ENCODE measurements around the gene COX4I1. TPM values are rescaled to one million over a fixed set of nuclear protein-coding genes. Genes with fewer than 3 reads are reported as not detected.
"Not testable (repeated sequence)": the region's sequence is repeated elsewhere in the genome, so short reads cannot be mapped to it uniquely, and the experiment has no call there.

Gene COX4I1
- polyA plus RNA-seq, 1 donor: 427 TPM

DNA sequence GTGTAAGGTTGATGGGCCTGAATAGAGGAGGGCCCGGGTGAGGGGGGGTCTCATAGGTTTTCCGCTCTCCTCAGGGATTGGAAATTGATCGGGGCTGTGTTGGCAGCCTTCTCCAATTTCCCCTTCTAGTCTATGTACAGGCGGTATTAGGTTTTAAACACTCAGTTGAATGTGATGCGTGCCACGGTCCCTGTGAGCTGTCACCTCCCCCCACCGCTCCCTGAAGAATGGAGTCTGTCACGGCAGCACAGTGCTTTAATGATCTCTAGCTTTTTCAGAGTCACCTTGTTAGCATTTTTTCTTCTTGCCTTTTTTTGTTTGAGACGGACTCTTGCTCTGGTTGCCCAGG lies 800 bp downstream of the COX4I1 start:
- DNase-seq (ENCODE audit: low read depth): no peak

DNA sequence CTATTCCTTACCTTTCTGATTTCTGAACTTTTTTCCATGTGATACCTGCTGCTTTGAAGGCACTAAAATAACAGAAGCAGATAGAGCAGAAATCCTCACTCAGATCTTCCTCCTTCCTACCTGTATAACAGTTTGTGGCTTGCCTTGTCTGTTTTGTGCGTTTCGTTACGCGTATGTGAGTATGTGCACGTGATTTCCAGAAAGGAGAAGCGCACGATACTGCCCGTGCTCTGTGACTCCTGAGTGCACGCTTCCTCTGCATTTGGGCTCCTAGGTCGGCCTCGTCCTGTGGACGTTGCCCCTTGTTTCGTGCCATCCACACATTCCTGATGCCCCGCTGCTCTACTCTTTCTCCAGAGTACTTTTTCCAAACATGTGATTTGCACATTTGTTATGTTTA lies 4.1 kb downstream of the COX4I1 start:
- no peak for DNase-seq (ENCODE audit: low read depth)

DNA sequence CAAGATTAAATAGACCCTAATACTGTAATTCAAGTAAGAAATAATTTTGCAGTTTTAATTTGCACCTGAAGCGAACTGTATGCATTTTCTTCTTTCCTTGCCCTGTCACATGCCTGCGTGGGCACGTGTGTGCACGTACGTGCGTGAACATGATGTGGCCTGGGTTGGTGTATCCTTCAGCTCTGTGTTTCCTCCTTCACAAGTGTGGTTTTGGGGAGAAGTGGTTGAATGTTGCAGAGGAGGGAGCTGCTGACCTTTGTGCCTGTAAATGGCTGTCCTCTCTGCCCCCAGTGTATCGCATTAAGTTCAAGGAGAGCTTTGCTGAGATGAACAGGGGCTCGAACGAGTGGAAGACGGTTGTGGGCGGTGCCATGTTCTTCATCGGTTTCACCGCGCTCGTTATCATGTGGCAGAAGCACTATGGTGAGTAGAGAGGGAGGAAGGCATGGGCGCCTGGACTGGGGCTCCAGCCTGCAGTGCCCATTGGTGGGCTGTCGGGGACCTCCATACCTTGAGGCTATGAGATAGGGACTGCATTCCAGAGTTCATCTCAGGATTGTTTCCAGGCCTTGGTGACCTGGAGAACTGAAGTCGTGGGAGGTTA lies 6.0 kb downstream of the COX4I1 start:
- no peak for DNase-seq (ENCODE audit: low read depth)

DNA sequence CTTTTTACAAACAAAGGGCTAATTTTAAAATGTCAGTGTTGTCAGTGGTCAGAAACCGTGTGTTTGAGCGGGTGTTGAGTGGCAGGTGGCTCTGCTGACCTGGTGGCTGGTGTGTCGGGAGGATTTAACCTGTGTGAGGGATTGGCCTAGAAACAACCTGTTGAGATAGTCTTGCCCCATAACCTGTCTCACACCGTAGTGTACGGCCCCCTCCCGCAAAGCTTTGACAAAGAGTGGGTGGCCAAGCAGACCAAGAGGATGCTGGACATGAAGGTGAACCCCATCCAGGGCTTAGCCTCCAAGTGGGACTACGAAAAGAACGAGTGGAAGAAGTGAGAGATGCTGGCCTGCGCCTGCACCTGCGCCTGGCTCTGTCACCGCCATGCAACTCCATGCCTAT lies 7.0 kb downstream of the COX4I1 start:
- no peak for DNase-seq (ENCODE audit: low read depth)

DNA sequence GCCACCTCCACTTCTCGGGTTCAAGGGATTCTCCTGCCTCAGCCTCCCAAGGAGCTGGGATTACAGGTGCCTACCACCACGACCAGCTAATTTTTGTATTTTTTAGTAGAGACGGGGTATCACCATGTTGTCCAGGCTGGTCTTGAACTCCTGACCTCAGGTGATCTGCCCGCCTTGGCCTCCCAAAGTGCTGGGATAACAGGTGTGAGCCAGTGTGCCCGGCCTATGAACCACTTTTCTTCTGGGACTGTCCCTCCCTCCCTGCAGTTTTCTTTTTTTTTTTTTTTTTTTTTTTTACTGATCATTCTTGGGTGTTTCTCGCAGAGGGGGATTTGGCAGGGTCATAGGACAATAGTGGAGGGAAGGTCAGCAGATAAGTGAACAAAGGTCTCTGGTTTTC lies 7.8 kb downstream of the COX4I1 start:
- DNase-seq (ENCODE audit: low read depth): not testable (repeated sequence)

DNA sequence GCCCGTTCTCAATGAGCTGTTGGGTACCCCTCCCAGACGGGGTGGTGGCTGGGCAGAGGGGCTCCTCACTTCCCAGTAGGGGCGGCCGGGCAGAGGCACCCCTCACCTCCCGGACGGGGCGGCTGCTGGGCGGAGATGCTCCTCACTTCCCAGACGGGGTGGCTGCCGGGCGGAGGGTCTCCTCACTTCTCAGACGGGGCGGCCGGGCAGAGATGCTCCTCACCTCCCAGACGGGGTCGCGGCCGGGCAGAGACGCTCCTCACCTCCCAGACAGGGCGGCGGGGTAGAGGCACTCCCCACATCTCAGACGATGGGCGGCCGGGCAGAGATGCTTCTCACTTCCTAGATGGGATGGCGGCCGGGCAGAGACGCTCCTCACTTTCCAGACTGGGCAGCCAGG lies 8.6 kb downstream of the COX4I1 start:
- not testable (repeated sequence) for DNase-seq (ENCODE audit: low read depth)

DNA sequence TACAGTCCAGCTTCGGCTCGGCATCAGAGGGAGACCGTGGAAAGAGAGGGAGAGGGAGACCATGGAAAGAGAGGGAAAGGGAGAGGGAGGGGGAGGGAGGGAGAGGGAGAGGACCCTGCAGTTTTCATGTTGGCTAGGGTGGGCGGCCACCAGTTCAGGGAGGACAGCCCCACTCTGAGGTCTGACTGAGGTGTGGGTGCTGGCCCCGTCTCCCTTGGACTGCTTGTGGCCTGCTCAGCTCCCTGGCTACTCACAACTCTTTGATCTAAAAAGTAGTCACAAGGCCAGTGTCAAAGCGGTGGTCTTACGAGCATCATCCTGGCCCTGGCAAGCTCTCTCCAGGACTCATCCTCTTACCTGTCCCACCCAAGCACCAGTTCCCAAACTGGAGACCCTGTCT lies 9.4 kb downstream of the COX4I1 start:
- no peak for DNase-seq (ENCODE audit: low read depth)

DNA sequence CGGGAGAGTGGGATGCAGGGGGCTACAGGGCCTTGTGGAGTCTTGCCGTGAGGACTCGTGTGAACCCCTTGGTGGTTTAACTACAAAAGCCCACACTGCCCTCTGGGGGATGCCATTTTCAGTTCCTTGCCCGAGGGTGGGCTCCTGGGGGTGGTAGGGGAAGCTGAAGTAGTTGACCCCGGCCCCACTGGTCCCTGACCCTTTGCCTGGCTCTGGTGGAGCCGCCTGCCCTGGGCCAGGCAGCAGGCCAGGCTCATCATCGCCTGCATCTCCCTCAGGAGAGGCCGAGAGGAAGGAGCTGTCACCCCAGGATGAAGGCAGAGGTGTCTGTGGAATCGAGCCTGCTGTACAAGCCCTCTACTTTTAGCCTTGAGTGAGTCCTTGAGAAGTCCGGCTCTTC lies 10.2 kb downstream of the COX4I1 start:
- DNase-seq (ENCODE audit: low read depth): no peak

DNA sequence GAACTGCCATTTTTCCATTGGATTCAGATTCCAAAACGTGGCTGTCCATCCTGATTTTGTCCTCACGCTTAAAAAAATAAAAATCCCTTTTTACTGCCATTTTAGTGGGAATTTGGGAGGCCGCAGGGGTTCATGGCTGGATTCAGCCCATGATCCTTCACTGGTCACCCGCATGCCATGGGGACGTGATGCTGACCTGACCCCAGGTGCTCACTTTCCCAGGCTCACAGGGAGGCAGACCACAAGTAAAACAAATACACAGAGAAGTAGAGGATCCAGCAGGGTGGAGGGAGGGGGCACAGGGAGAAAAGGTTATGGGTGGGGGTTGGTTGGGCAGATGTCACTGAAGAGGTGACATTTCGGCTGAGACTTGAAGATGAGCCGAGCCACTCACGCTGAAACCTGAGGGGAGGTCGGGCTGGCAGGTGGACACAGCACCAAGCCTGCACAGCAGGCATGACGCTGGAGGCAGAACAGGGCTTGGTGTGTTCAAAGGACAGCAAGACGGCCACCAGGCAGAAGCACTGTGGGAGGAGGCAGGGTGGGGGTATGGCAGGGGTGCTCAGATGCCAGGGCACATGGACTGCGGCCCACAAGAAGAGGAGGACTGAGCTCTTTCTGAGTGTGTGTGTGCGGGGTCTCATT lies 10.7 kb downstream of the COX4I1 start:
- DNase-seq (ENCODE audit: low read depth): no peak

DNA sequence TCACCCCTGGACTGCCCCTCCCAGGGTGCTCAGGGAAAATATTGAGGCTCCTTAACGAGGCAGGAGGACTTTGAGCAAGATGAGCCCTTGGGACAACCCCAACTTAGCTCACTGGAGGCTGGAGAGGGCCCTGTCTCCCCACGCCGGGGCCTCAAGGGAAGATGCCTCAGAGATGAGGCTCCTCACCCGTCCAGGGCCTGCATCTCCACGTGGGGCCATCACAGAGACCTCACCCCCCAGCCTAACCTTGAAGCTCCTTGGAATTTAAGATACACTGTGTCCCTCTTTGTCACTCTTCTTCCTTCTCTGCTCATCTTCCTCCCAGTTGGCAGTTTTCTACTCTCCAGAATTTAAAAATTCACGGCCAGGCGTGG lies 11.2 kb downstream of the COX4I1 start:
- DNase-seq (ENCODE audit: low read depth): no peak

DNA sequence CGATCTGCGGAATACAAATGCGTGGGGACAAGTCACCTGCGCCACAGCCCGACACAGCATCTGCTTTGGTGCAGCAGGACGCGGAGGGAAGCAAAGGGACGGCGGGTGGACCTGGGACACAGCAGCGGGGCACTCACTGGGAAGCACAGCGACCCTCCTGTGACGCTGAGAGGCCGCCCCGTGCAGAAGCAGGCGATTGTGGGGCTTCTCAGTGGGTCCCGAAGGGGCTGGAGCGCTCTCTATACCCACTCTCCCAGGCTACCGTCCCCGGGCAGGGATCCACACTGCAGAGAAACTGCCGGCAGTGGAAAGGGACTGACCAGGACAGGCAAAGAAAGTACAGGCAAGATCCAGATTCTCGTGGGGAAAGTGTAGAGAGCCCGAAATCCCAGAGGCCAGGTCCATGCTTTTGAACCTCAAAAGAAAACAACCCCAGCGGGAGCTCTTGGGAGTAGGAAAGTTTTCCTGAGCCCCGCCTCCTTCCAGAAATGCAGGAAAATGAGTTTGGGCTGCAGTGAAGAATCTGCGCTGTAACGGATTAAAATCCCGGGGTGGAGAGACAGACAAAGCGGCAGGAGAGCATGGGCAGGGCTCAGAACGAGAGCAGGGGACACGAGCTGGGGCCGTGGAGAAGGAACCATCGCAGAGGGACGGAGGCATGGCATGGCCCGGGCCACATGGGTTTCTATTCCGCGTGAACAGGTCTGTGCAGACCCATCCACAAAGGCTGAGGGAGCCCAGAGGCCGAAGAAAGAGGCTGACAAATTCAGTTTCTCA lies 12.7 kb downstream of the COX4I1 start:
- no peak for DNase-seq (ENCODE audit: low read depth)

DNA sequence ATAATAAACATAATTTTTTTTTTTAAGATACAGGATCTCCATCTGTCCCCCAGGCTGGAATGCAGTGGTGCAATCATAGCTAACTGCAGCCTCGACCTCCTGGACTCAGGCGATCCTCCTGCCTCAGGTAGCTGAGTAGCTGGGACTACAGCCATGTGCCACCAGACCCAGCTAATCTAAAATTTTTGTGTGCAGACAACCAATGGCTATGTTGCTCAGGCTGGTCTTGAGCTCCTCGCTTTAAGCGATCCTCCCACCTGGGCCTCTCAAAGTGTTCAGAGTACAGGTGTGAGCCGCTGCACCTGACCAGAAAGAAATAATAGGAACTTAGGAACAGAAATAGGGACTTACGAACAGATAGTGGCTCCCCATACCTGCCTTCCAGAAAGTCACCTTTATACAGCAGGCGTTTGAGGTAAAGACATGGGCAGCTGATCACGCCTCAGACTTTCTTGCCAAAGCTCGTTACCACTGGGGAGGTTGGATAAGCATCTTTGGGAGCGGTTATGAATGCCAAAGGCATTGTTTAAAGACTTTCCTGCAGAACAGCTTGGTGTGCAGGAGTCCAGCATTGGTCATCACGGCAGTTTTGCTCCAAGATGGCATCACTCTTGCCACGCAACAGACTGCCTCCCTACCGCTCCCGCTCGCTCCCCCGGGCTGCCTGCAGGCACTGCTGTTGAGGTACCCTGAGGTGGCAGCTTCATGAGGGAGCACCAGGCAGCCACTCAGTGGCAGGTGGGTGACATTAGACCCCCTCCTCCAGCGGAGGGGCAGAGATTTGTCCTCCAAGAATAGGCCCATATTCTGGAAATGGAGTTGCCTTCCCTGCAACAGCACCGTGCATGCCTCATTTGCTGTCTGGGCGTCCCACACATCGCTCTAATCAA lies 13.6 kb downstream of the COX4I1 start:
- DNase-seq (ENCODE audit: low read depth): no peak

DNA sequence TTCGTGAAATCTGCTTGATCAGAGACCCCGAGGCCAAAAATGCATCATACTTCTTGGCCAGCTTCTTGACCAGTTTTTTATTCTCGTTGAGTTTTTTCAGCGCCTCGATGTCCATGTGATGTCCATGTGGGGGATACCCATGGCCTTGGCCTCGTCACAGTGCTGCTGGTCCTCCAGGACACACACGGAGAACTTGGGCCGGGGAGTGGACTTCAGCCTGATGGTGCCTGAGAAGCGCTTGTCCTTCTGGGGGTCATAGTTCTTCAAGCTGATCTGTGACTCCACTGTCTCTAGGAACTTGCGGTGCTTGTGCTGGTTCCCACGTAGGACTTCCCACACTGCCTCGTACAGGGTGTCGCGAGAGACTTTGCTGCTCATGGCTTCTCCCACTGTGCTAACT lies 16.7 kb downstream of the COX4I1 start:
- no peak for DNase-seq (ENCODE audit: low read depth)

DNA sequence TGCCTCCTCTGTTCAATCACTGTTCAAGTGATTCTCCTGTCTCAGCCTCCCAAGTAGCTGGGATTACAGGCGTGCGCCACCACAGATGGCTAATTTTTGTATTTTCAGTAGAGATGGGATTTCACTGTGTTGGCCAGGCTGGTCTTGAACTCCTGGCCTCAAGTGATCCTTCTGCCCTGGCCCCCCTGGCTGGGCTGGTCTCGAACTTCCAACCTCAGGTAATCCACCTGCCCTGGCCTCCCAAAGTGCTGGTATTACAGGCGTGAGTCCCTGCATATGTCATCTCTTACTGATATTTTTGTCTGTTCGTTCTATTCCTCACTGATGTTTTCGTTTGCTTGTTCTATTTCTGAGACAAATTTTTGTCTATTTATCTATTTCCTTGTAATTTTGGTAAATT lies 17.7 kb downstream of the COX4I1 start:
- DNase-seq (ENCODE audit: low read depth): not testable (repeated sequence)

DNA sequence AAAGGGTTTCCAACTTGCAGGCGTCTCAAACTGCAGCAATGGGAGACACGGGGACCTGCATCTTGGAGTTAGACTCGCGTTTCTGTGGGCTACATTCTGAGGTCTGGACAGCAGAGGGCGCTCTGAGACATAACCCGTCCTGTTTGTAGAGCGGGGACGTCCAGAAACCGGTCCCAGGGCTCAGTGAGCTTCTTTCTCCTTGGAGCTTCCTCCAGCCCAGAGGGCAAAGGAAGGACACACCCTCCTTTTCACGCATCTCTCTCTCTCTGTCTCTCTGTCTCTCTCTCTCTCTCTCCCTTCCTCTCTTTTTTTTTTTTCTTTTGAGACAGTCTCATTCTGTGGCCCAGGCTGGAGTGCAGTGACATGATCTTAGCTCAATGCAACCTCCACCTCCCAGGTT lies 19.8 kb downstream of the COX4I1 start:
- no peak for DNase-seq (ENCODE audit: low read depth)

DNA sequence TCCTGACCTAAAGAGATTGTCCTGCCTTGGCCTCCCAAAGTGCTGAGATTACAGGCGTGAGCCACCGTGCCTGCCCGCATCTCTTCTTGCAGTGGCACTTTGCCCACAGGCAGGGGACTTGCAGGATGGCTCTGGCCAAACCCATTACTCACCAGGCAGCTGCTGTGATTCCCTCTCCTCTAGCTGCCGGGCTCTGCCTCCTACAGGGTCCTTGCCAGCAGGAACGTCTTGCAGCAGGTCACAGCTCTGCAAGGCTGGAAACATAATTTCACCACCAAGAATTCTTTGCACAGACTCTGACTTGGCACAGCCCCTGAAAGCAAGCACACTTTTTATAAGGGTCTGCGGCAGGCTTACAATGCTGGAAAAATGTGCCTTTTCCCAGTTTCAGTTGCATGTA lies 20.3 kb downstream of the COX4I1 start:
- no peak for DNase-seq (ENCODE audit: low read depth)

DNA sequence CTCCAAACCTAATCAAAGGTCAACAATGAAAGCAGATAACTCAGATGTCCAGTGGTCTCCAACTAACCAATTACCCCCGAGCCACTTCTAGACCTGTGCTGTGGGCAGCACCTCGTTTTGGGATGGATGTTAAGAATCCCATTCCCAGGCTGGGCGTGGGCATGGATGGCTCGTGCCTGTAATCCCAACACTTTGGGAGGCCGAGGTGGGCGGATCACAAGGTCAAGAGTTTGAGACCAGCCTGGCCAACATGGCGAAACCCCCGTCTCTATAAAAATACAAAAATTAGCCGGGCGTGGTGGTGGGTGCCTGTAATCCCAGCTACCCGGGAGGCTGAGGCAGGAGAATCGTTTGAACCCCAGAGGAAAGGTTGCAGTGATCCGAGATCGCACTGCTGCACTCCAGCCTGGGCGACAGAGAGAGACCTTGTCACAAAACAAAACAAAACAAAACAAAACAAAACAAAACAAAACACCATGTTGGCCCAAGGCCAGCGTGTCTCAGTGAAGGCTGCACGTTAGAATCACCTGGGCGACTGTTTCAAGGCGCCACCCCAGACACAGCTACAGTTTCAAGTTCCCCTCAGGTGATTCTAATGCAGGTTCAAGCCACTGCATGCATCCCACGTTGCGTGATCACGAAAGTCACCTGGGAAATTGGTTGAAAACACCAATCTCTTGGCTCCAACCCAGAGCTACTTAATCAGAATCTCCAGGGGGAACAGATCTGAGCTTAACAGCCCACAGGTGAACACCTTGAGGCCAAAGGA lies 21.3 kb downstream of the COX4I1 start:
- no peak for DNase-seq (ENCODE audit: low read depth)

DNA sequence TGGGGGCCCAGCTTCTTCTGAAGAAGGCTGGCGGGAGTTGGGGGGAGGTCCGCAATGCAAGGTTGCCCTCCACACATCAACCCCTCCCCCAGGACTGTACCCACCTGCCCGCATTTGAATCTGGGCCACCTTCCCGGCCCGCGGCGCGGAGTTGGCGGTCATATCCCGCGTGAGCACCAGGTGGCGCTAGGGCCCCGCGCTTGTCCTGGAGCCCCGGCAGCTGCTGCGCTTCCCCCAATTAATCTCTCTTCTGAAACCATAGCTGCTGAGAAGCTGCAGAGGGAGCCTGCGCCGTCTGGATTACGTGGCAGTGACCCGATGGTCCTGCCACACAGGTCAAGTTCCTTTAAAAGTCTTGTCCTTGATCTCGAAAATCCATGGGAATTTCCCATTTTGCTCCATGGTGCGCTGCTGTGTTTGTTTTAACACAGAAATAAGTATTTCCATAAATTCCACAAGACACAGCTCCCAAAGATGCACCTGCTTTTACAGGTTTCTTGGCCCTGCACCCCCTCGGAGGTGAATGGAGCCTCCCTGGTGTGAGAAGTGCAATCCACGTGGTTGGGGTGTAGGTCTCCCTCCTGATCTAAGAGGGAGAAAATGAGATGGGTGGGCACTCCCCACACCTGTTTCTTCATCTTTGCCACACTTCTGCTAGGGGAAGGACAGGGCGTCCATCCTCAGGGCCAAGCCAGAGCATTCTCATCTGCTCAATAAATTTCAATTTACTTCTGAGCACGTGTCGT lies 22.1 kb downstream of the COX4I1 start:
- peak; percentile 45 for DNase-seq (ENCODE audit: low read depth)

DNA sequence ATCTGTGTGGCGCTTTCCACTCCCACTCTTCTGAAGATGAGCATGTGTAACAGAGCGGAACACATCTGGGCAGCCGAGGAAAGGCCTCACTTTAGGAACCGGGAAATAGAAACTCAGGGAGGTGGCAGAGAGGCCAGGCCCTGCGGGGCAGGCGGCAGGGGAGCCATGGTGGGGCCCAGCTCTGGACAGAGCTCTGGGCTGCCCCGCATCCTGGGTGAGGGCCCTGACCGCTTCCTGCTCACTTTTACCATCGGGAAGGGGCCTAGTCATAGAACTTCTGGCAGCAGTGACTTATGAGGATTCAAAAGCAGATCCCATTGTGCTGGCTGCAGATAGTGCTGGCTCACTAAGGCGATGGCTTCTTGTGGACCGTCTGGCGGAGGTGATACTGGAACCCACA lies 22.6 kb downstream of the COX4I1 start:
- DNase-seq (ENCODE audit: low read depth): no peak

DNA sequence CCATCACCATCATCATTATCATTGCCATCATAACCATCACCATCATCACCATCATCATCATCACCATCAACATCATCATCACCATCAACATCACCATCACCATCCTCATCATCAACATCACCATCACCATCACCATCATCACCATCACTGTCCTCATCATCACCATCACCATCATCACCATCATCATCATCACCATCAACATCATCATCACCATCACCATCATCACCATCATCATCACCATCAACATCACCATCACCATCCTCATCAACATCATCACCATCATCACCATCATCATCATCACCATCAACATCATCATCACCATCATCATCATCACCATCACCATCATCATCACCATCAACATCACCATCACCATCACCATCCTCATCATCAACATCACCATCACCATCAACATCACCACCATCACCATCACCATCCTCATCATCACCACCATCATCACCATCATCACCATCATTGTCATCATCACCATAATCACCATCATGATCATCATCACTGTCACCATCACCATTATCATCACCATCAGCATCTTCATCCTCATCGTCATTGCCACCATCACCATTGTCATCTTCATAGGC lies 23.9 kb downstream of the COX4I1 start:
- no peak for DNase-seq (ENCODE audit: low read depth)
